GM19238 (cell line): ENCODE measurements around the gene FSTL3.

ENCODE experiments used
- DNase-seq: peaks from one replicate; pipeline ENCODE4 v3.0.0; 2011; ENCODE audit warnings: low spot score; ENCODE audit not compliant: insufficient read length

FSTL3 gene

DNA sequence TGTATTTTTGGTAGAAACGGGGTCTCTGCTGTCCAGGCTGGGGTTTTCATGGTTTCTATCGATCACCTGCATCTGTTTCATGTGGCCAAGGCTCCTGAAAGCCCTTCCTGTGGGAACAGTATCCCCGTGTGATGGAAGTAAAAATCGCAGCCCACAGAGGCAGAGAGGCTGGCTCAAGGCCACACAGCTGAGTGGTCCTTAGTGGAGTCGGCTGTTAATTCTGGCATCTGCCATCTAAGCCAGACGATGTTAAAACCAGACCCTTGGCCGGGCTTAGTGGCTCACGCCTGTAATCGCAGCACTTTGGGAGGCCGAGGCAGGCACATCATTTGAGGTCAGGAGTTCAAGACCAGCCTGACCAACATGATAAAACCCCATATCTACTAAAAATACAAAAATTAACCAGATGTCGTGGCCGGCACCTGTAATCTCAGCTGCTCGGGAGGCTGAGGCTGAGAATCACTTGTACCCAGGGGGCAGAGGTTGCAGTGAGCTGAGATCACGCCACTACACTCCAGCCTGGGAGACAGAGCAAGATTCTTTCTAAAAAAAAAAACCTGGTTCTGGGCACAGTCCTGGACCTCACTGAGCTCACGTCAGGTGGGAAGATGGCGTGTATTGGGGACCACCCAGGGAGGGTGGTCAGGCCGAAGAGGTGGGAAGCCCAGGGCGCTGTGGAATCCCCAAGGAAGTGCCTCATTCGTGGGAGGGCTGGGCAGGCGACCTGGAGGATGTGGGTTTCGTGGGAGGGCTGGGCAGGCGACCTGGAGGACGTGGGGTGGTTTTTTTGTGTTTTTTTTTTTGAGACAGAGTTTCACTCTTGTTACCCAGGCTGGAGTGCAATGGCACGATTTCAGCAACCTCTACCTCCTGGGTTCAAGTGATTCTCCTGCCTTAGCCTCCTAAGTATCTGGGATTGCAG is 56.2 kb downstream of the FSTL3 start:
- DNase-seq = no peak
